H1 (cell line): ENCODE results near the gene CEBPE. TPM values are rescaled to one million over a fixed set of nuclear protein-coding genes. Genes with fewer than 3 reads are reported as not detected.

Experiments
- CTCF ChIA-PET: fragments of 300-600 bp; sonication (Branson Sonifier 250); formaldehyde crosslinking; loops from one replicate; lab custom pipeline; 2021; ENCODE audit not compliant: partially characterized antibody; lab: Charles Lee
- POLR2A ChIA-PET: fragments of 300-600 bp; sonication (Branson Sonifier 250); formaldehyde crosslinking; loops from one replicate; lab custom pipeline; 2021; ENCODE audit warnings: inconsistent platforms; ENCODE audit not compliant: partially characterized antibody; lab: Charles Lee
- DNase-seq, 2 experiments: peaks; one replicate each; pipeline versions ENCODE4 v3.0.0 to v3.0.0-alpha.2; 2010 to 2022; ENCODE audit warnings: low spot score in 2 of 2, low read depth in 1 of 2, mixed read lengths in 1 of 2
- FAIRE-seq: peaks from 2 replicates; lab custom pipeline; 2011; peaks lifted over from hg19 to GRCh38; lab: Jason Lieb, UNC
- H2AFZ ChIP-seq: 2 replicates; pipeline ENCODE4 v1.8.1; 2012; ENCODE audit warnings: low read length, inconsistent platforms
- H2AK5ac ChIP-seq: 2 replicates; pipeline ENCODE4 v1.6.1; 2013; ENCODE audit warnings: low read depth, low read length
- H2BK120ac ChIP-seq: replicated peaks from 2 replicates; pipeline ENCODE3; 2013; ENCODE audit warnings: low read depth, low read length, inconsistent platforms
- H2BK12ac ChIP-seq: 2 replicates; pipeline ENCODE4 v1.6.1; 2013; ENCODE audit warnings: low read depth, low read length
- H2BK15ac ChIP-seq: 2 replicates; pipeline ENCODE4 v1.6.1; 2013; ENCODE audit warnings: low read length
- H2BK20ac ChIP-seq: 2 replicates; pipeline ENCODE4 v1.6.1; 2013; ENCODE audit warnings: low read length
- H2BK5ac ChIP-seq: 2 replicates; pipeline ENCODE4 v1.6.1; 2013; ENCODE audit warnings: low read depth, low read length
- H3K14ac ChIP-seq: 2 replicates; pipeline ENCODE4 v1.6.1; 2013; ENCODE audit warnings: inconsistent platforms; ENCODE audit not compliant: insufficient read length
- H3K18ac ChIP-seq: 2 replicates; pipeline ENCODE4 v1.6.1; 2013; ENCODE audit warnings: low read length; ENCODE audit errors: extremely low read depth
- H3K23ac ChIP-seq: 2 replicates; pipeline ENCODE4 v1.6.1; 2013; ENCODE audit warnings: inconsistent platforms; ENCODE audit not compliant: insufficient read length
- H3K23me2 ChIP-seq: 2 replicates; pipeline ENCODE4 v1.6.1; 2013; ENCODE audit warnings: low read depth, low read length
- H3K27ac ChIP-seq: 2 replicates; pipeline ENCODE4 v1.6.1; 2011; ENCODE audit warnings: low read depth, low read length, inconsistent platforms
- H3K27me3 ChIP-seq, 4 experiments: replicated peaks in 1 of 4; 1 replicate in 1 of 4; 2 replicates in 3 of 4; pipeline versions ENCODE4 v1.6.1 to v1.8.1; 2011 to 2013; ENCODE audit warnings: low read length in 3 of 4, mild to moderate bottlenecking in 3 of 4, inconsistent platforms in 2 of 4, mixed read lengths in 2 of 4, moderate library complexity in 1 of 4; ENCODE audit not compliant: control insufficient read depth in 3 of 4, insufficient read depth in 3 of 4; ENCODE audit errors: extremely low read depth in 1 of 4
- H3K36me3 ChIP-seq, 4 experiments: 2 replicates each; pipeline versions ENCODE4 v1.6.1 to v1.8.1; 2011 to 2013; ENCODE audit warnings: mild to moderate bottlenecking in 4 of 4, low read length in 3 of 4, moderate library complexity in 2 of 4, control low read depth in 1 of 4, inconsistent platforms in 1 of 4; ENCODE audit not compliant: insufficient read depth in 4 of 4, control insufficient read depth in 2 of 4
- H3K4ac ChIP-seq: replicated peaks from 2 replicates; pipeline ENCODE3; 2013; ENCODE audit warnings: low read length, low read depth, mixed read lengths, inconsistent platforms; ENCODE audit not compliant: insufficient read length
- H3K4me1 ChIP-seq, 4 experiments: replicated peaks in 1 of 4; 1 replicate in 1 of 4; 2 replicates in 3 of 4; pipeline versions ENCODE4 v1.6.1 to v1.8.1; 2011 to 2013; ENCODE audit warnings: low read length in 3 of 4, inconsistent platforms in 2 of 4, mixed read lengths in 1 of 4; ENCODE audit not compliant: insufficient read depth in 4 of 4, control insufficient read depth in 3 of 4
- H3K4me2 ChIP-seq, 2 experiments: 2 replicates each; pipeline versions ENCODE4 v1.6.1 to v1.8.1; 2011 to 2013; ENCODE audit warnings: low read depth in 2 of 2, low read length in 2 of 2, control low read depth in 1 of 2, inconsistent platforms in 1 of 2, mild to moderate bottlenecking in 1 of 2; ENCODE audit not compliant: insufficient read depth in 1 of 2
- H3K4me3 ChIP-seq, 4 experiments: fragments of 200-600, 300-600 bp in 1 of 4; sonication (generic), shearing (Covaris generic), sonication (Bioruptor Twin) in 1 of 4; 2 replicates each; pipeline versions ENCODE4 v1.5.1 to v1.8.1; 2011 to 2016; ENCODE audit warnings: low read length in 4 of 4, low read depth in 3 of 4, control low read depth in 2 of 4, inconsistent platforms in 2 of 4, mild to moderate bottlenecking in 2 of 4, mixed read lengths in 1 of 4, moderate library complexity in 1 of 4; ENCODE audit not compliant: insufficient read depth in 2 of 4; ENCODE audit errors: extremely low read depth in 1 of 4
- H3K56ac ChIP-seq: replicated peaks from 2 replicates; pipeline ENCODE3; 2013; ENCODE audit warnings: low read depth, mild to moderate bottlenecking, mixed read lengths, low read length, inconsistent platforms; ENCODE audit not compliant: insufficient read length
- H3K79me1 ChIP-seq: 2 replicates; pipeline ENCODE4 v1.6.1; 2013; ENCODE audit warnings: low read depth, low read length, control low read depth
- H3K79me2 ChIP-seq, 2 experiments: 2 replicates each; pipeline versions ENCODE4 v1.6.1 to v1.8.1; 2012 to 2013; ENCODE audit warnings: low read length in 2 of 2, mild to moderate bottlenecking in 2 of 2, inconsistent platforms in 1 of 2; ENCODE audit not compliant: insufficient read depth in 2 of 2, control insufficient read depth in 1 of 2
- H3K9ac ChIP-seq, 4 experiments: replicated peaks in 1 of 4; 1 replicate in 1 of 4; 2 replicates in 3 of 4; pipeline versions ENCODE4 v1.6.1 to v1.8.1; 2011 to 2013; ENCODE audit warnings: low read depth in 3 of 4, low read length in 3 of 4, control low read depth in 2 of 4, mild to moderate bottlenecking in 2 of 4, moderate library complexity in 2 of 4, inconsistent platforms in 1 of 4; ENCODE audit errors: extremely low read depth in 1 of 4
- H3K9me3 ChIP-seq, 2 experiments: 2 replicates each; pipeline versions ENCODE4 v1.6.1 to v1.8.1; 2012 to 2013; ENCODE audit warnings: mild to moderate bottlenecking in 2 of 2, moderate library complexity in 2 of 2, control low read depth in 1 of 2, inconsistent platforms in 1 of 2, low read depth in 1 of 2, low read length in 1 of 2, mixed read lengths in 1 of 2; ENCODE audit not compliant: insufficient read depth in 2 of 2
- H4K20me1 ChIP-seq, 2 experiments: replicated peaks in 1 of 2; 2 replicates each; pipeline versions ENCODE3 to v1.8.1; 2011 to 2013; ENCODE audit warnings: inconsistent platforms in 2 of 2, low read length in 2 of 2, mild to moderate bottlenecking in 1 of 2; ENCODE audit not compliant: insufficient read depth in 2 of 2, control insufficient read depth in 1 of 2
- H4K5ac ChIP-seq: 2 replicates; pipeline ENCODE4 v1.6.1; 2013; ENCODE audit warnings: low read length, low read depth, mixed read lengths, inconsistent platforms; ENCODE audit not compliant: insufficient read length
- H4K8ac ChIP-seq: 2 replicates; pipeline ENCODE4 v1.8.0; 2013; ENCODE audit warnings: mild to moderate bottlenecking, moderate library complexity, low read length, inconsistent platforms; ENCODE audit not compliant: insufficient read depth; ENCODE audit errors: extremely low read depth
- H4K91ac ChIP-seq: replicated peaks from 2 replicates; pipeline ENCODE3; 2013; ENCODE audit warnings: low read length, mixed read lengths, inconsistent platforms; ENCODE audit not compliant: insufficient read length
- BCL11A ChIP-seq, 2 experiments: IDR thresholded peaks; one replicate each; pipeline ENCODE4 v1.6.1; 2011; ENCODE audit warnings: low read depth in 2 of 2, low read length in 2 of 2, mild to moderate bottlenecking in 2 of 2
- FOSL1 ChIP-seq: IDR thresholded peaks from 2 replicates; pipeline ENCODE4 v1.6.1; 2011; ENCODE audit warnings: mild to moderate bottlenecking, low read depth, low read length, moderate library complexity; ENCODE audit not compliant: insufficient read depth
- GABPA ChIP-seq: IDR thresholded peaks from 2 replicates; pipeline ENCODE4 v1.6.1; 2011; ENCODE audit warnings: mild to moderate bottlenecking, low read length, moderate library complexity, borderline replicate concordance; ENCODE audit not compliant: insufficient read depth
- MAX ChIP-seq: IDR thresholded peaks from 2 replicates; pipeline ENCODE4 v1.6.1; 2012; ENCODE audit warnings: inconsistent platforms
- PHF8 ChIP-seq: fragments of 200-600 bp; sonication (generic); conservative IDR thresholded peaks from 2 replicates; pipeline ENCODE4 v1.7.1; 2012; ENCODE audit warnings: low read depth, mild to moderate bottlenecking, inconsistent platforms, low read length, moderate library complexity
- POLR2A ChIP-seq, 2 experiments: IDR thresholded peaks; 1 replicate in 1 of 2; 2 replicates in 1 of 2; pipeline ENCODE4 v1.6.1; 2011; ENCODE audit warnings: low read depth in 2 of 2, low read length in 2 of 2, mild to moderate bottlenecking in 2 of 2; ENCODE audit errors: control extremely low read depth in 1 of 2
- POLR2AphosphoS5 ChIP-seq: IDR thresholded peaks from 2 replicates; pipeline ENCODE4 v1.6.1; 2011; ENCODE audit warnings: low read depth, low read length
- RXRA ChIP-seq: IDR thresholded peaks from 2 replicates; pipeline ENCODE4 v1.6.1; 2011; ENCODE audit warnings: low read depth, mild to moderate bottlenecking, low read length, moderate library complexity; ENCODE audit not compliant: insufficient read depth
- SRF ChIP-seq: IDR thresholded peaks from 2 replicates; pipeline ENCODE4 v1.6.1; 2011; ENCODE audit warnings: mild to moderate bottlenecking, low read depth, low read length, moderate library complexity
- USF2 ChIP-seq: IDR thresholded peaks from 2 replicates; pipeline ENCODE4 v1.6.1; 2011; ENCODE audit warnings: low read length, improper control_type of control experiment
- WGBS, 2 experiments: shearing (Covaris generic) in 1 of 2; methylation state at CpG; one replicate each; pipeline versions ENCODE4 v1.1.6 to v1.1.7; 2013 to 2015; ENCODE audit warnings: low lambda C conversion rate in 2 of 2, mixed read lengths in 2 of 2, inconsistent platforms in 1 of 2, low coverage in 1 of 2, missing lambda C conversion rate in 1 of 2; ENCODE audit not compliant: insufficient replicate concordance in 2 of 2, insufficient coverage in 1 of 2, insufficient read length in 1 of 2; ENCODE audit errors: extremely low coverage in 1 of 2, missing lambda C conversion rate in 1 of 2; 5-methylcytosine and 5-hydroxymethylcytosine counted together
- polyA plus RNA-seq, 7 experiments: library from polyadenylated mRNA; depleted of rRNA in 3 of 7; stranded (reverse) in 5 of 7; unstranded in 2 of 7; fragments of >200 nt in 5 of 7; fragments of 200-250 nt in 2 of 7; gene quantifications; 1 replicate in 5 of 7; 2 replicates in 1 of 7; 4 replicates in 1 of 7; pipeline versions ENCODE4 v1.2.1 to v1.2.3, GENCODE V29; 2011 to 2013; ENCODE audit warnings: missing spikeins in 2 of 7, mixed read lengths in 2 of 7
- total RNA-seq: library from RNA; stranded (reverse); fragmentation: NEBNext Ultra II Directional; extraction: Animal tissue kit (Norgen Biotek cat#: 25700); gene quantifications from 2 replicates; pipeline ENCODE4 v1.2.1, GENCODE V29; 2021

CEBPE gene
- total and polyA plus RNA-seq, 2 of the 8 experiments (the other 6 are each of a cell fraction or from before 2014, with no cell fraction given), result 0.05 TPM; not detected in 1

GRCh38 chr14:23071244-23071920 lies 47.7 kb downstream of the CEBPE start:
- peak overlapping the region; percentile 48 for H3K56ac ChIP-seq
- H3K4me2 ChIP-seq, result peak overlapping the region; percentile 92 to 99
- H4K91ac ChIP-seq, result no peak overlapping the region
- no peak overlapping the region for H2BK15ac ChIP-seq
- 5 to 100% methylated on average over 1 to 14 of the region's 14 CpGs for WGBS, 2 experiments
- H3K27ac ChIP-seq, result peak overlapping the region; percentile 86
- no peaks in the 10 kb centered on the region for H3K27me3 ChIP-seq
- peaks cover 14% of the 10 kb centered on the region for H3K23me2 ChIP-seq
- H2BK20ac ChIP-seq, result no peak overlapping the region
- peaks cover 14 to 16% of the 10 kb centered on the region in 2 experiments for H4K20me1 ChIP-seq
- peaks cover 5% of the 10 kb centered on the region for H3K79me1 ChIP-seq
- peak overlapping the region; percentile 99 for H3K18ac ChIP-seq
- H2BK120ac ChIP-seq, result no peak overlapping the region
- no peak for FAIRE-seq
- H4K5ac ChIP-seq, result peak overlapping the region; percentile 55
- peaks cover 17 to 55% (median 38%) of the 10 kb centered on the region in 4 experiments for H3K36me3 ChIP-seq
- peaks cover 5 to 25% (median 15%) of the 10 kb centered on the region in 4 experiments; a peak in 6 of 7 replicates for H3K4me1 ChIP-seq
- peak overlapping the region; percentile 86 for H2BK5ac ChIP-seq
- H3K4ac ChIP-seq, result peak overlapping the region; percentile 35
- no peak overlapping the region for H3K14ac ChIP-seq
- H3K23ac ChIP-seq, result no peak overlapping the region
- H3K9me3 ChIP-seq, result no peaks in the 10 kb centered on the region
- H3K9ac ChIP-seq, result peak overlapping the region; percentile 59 to 97 (median 90)
- ChIA-PET POLR2A (interaction anchor here (0.7 to 4.0 kb wide), 31 partner anchors 8 to 235 kb away, joined by 3 to 37 read pairs (median 5); partner anchors contain the start of genes ACIN1, AJUBA, BCL2L2 and C14orf119), CTCF (interaction anchor here (0.6 to 3.0 kb wide), 16 partner anchors 9 to 1038 kb away, joined by 3 to 15 read pairs (median 3); partner anchors contain the start of gene CDH24)
- H2AFZ ChIP-seq, result no peak overlapping the region
- peak; percentile 82 to 83 for DNase-seq
- H3K79me2 ChIP-seq, result peaks cover 25 to 52% of the 10 kb centered on the region in 2 experiments
- H2BK12ac ChIP-seq, result no peak overlapping the region; the same call in 1 of the 2 replicates
- no peak overlapping the region; the same call in 1 of the 2 replicates for H2AK5ac ChIP-seq
- peak overlapping the region; percentile 30; the same call in 1 of the 2 replicates for H4K8ac ChIP-seq
- H3K4me3 ChIP-seq, result peak overlapping the region; percentile 76 to 98 (median 89)
- TF ChIP-seq RXRA, result no peak
- TF ChIP-seq GABPA, result no peak
- peak; percentile 63 for TF ChIP-seq MAX
- peak; percentile 66 to 81 for TF ChIP-seq POLR2A (IDR thresholded peaks at IDR 0.05; ENCODE audit: control extremely low read depth in 1 of 2, low read depth in 2 of 2, low read length in 2 of 2)
- TF ChIP-seq PHF8, result peak; percentile 67
- TF ChIP-seq FOSL1, result no peak
- TF ChIP-seq SRF, result no peak
- peak; percentile 88 for TF ChIP-seq POLR2AphosphoS5
- no peak for TF ChIP-seq BCL11A (IDR thresholded peaks at IDR 0.05; ENCODE audit: low read depth in 2 of 2, low read length in 2 of 2)
- TF ChIP-seq USF2, result 0 out of 2 replicates have a peak, but pooled peaks have one; percentile 0
